H9 (cell line): ENCODE measurements around the gene STMN1. TPM values are rescaled to one million over a fixed set of nuclear protein-coding genes. Genes with fewer than 3 reads are reported as not detected.

ENCODE experiments used
- DNase-seq: peaks from one replicate; pipeline ENCODE4 v3.0.0-alpha.2; 2017
- H2AFZ ChIP-seq: one replicate; pipeline ENCODE4 v1.6.1; 2013; ENCODE audit warnings: mild to moderate bottlenecking, low read length, control low read depth, moderate library complexity
- H2AK5ac ChIP-seq: 2 replicates; pipeline ENCODE4 v1.6.1; 2013; ENCODE audit warnings: low read length, control low read depth, mixed read lengths; ENCODE audit not compliant: insufficient read length
- H2BK120ac ChIP-seq: one replicate; pipeline ENCODE4 v1.6.1; 2013; ENCODE audit warnings: low read depth, mild to moderate bottlenecking, low read length, control low read depth, inconsistent platforms; ENCODE audit not compliant: poor library complexity, severe bottlenecking
- H2BK12ac ChIP-seq: 2 replicates; pipeline ENCODE4 v1.6.1; 2013; ENCODE audit warnings: low read length, control low read depth, mixed read lengths, low read depth; ENCODE audit not compliant: insufficient read length
- H2BK15ac ChIP-seq: 2 replicates; pipeline ENCODE4 v1.6.1; 2013; ENCODE audit warnings: low read depth, low read length, control low read depth
- H2BK20ac ChIP-seq: one replicate; pipeline ENCODE4 v1.6.1; 2013; ENCODE audit warnings: low read depth, mild to moderate bottlenecking, low read length, control low read depth, inconsistent platforms; ENCODE audit not compliant: poor library complexity, severe bottlenecking
- H2BK5ac ChIP-seq: 2 replicates; pipeline ENCODE4 v1.6.1; 2013; ENCODE audit warnings: low read length, control low read depth, mixed read lengths; ENCODE audit not compliant: insufficient read length
- H3K14ac ChIP-seq: 2 replicates; pipeline ENCODE4 v1.6.1; 2013; ENCODE audit warnings: low read length, control low read depth; ENCODE audit not compliant: insufficient read depth
- H3K18ac ChIP-seq: 2 replicates; pipeline ENCODE4 v1.6.1; 2013; ENCODE audit warnings: low read depth, mild to moderate bottlenecking, mixed read lengths, low read length, control low read depth; ENCODE audit not compliant: insufficient read length
- H3K23ac ChIP-seq: 2 replicates; pipeline ENCODE4 v1.6.1; 2013; ENCODE audit warnings: low read length, control low read depth, mixed read lengths, low read depth; ENCODE audit not compliant: insufficient read length
- H3K23me2 ChIP-seq: 2 replicates; pipeline ENCODE4 v1.6.1; 2013; ENCODE audit warnings: low read depth, mild to moderate bottlenecking, mixed read lengths, low read length, control low read depth; ENCODE audit not compliant: insufficient read length, poor library complexity, severe bottlenecking
- H3K27ac ChIP-seq: 2 replicates; pipeline ENCODE4 v1.5.1; 2013; ENCODE audit warnings: low read length, control low read depth, mixed read lengths, low read depth; ENCODE audit not compliant: insufficient read length
- H3K27me3 ChIP-seq: 2 replicates; pipeline ENCODE4 v1.6.1; 2013; ENCODE audit warnings: low read length, control low read depth, inconsistent platforms; ENCODE audit not compliant: insufficient read depth
- H3K4ac ChIP-seq: 2 replicates; pipeline ENCODE4 v1.6.1; 2013; ENCODE audit warnings: low read depth, mild to moderate bottlenecking, control low read depth, inconsistent platforms, low read length, moderate library complexity
- H3K4me1 ChIP-seq: 2 replicates; pipeline ENCODE4 v1.6.1; 2013; ENCODE audit warnings: low read length, control low read depth, inconsistent platforms; ENCODE audit not compliant: insufficient read depth
- H3K4me2 ChIP-seq: 2 replicates; pipeline ENCODE4 v1.6.1; 2013; ENCODE audit warnings: low read length, control low read depth, mixed read lengths; ENCODE audit not compliant: insufficient read length, insufficient read depth
- H3K56ac ChIP-seq: 2 replicates; pipeline ENCODE4 v1.6.1; 2013; ENCODE audit warnings: low read depth, mild to moderate bottlenecking, mixed read lengths, low read length, control low read depth; ENCODE audit not compliant: insufficient read length
- H3K79me1 ChIP-seq: 2 replicates; pipeline ENCODE4 v1.6.1; 2013; ENCODE audit warnings: low read depth, mild to moderate bottlenecking, moderate library complexity, low read length, control low read depth, inconsistent platforms; ENCODE audit not compliant: insufficient read depth, poor library complexity, severe bottlenecking
- H3K79me2 ChIP-seq: 2 replicates; pipeline ENCODE4 v1.6.1; 2013; ENCODE audit warnings: low read length, control low read depth, inconsistent platforms; ENCODE audit not compliant: insufficient read depth
- H3K9ac ChIP-seq: 2 replicates; pipeline ENCODE4 v1.6.1; 2013; ENCODE audit warnings: low read length, control low read depth, mixed read lengths; ENCODE audit not compliant: insufficient read length; ENCODE audit errors: extremely low read depth
- H3K9me3 ChIP-seq: one replicate; pipeline ENCODE4 v1.6.1; 2013; ENCODE audit warnings: low read depth, low read length, inconsistent platforms; ENCODE audit not compliant: control insufficient read depth
- H3T11ph ChIP-seq: one replicate; pipeline ENCODE4 v1.6.1; 2013; ENCODE audit warnings: mild to moderate bottlenecking, low read length, control low read depth, inconsistent platforms
- H4K20me1 ChIP-seq: one replicate; pipeline ENCODE4 v1.6.1; 2013; ENCODE audit not compliant: control insufficient read depth, insufficient read length, insufficient read depth
- H4K5ac ChIP-seq: 2 replicates; pipeline ENCODE4 v1.6.1; 2013; ENCODE audit warnings: low read depth, mild to moderate bottlenecking, mixed read lengths, low read length, control low read depth; ENCODE audit not compliant: insufficient read length
- H4K8ac ChIP-seq: replicated peaks from 2 replicates; pipeline ENCODE4 v1.6.1; 2013; ENCODE audit warnings: low read length, control low read depth, mixed read lengths, low read depth; ENCODE audit not compliant: insufficient read length
- H4K91ac ChIP-seq: 2 replicates; pipeline ENCODE4 v1.6.1; 2013; ENCODE audit warnings: low read depth, mild to moderate bottlenecking, moderate library complexity, mixed read lengths, low read length, control low read depth; ENCODE audit not compliant: insufficient read length
- H3K27ac Mint-ChIP-seq, 3 experiments: 2 replicates in 2 of 3; 3 replicates in 1 of 3; pipeline ENCODE4 v1.8.0; 2020 to 2021; ENCODE audit warnings: mixed read lengths in 3 of 3, mild to moderate bottlenecking in 1 of 3, moderate library complexity in 1 of 3
- H3K27me3 Mint-ChIP-seq: 2 replicates; pipeline ENCODE4 v1.8.0; 2021; ENCODE audit warnings: low read depth, mild to moderate bottlenecking, moderate library complexity, mixed read lengths
- H3K36me3 Mint-ChIP-seq, 3 experiments: 2 replicates in 2 of 3; 3 replicates in 1 of 3; pipeline ENCODE4 v1.8.0; 2020 to 2021; ENCODE audit warnings: low read depth in 3 of 3, mixed read lengths in 3 of 3; ENCODE audit not compliant: insufficient read depth in 1 of 3
- H3K4me1 Mint-ChIP-seq, 2 experiments: 2 replicates each; pipeline ENCODE4 v1.8.0; 2020; ENCODE audit warnings: mixed read lengths in 2 of 2
- H3K4me3 Mint-ChIP-seq, 2 experiments: 2 replicates in 1 of 2; 3 replicates in 1 of 2; pipeline ENCODE4 v1.8.0; 2020 to 2021; ENCODE audit warnings: mild to moderate bottlenecking in 2 of 2, mixed read lengths in 2 of 2, moderate library complexity in 1 of 2
- H3K9me3 Mint-ChIP-seq, 2 experiments: 2 replicates in 1 of 2; 3 replicates in 1 of 2; pipeline ENCODE4 v1.8.0; 2020; ENCODE audit warnings: mild to moderate bottlenecking in 2 of 2, mixed read lengths in 2 of 2, moderate library complexity in 1 of 2
- WGBS: extraction: QIAGEN DNeasy Blood & Tissue Kit; methylation state at CpG from one replicate; pipeline ENCODE4 v1.1.7; 2013; ENCODE audit warnings: missing lambda C conversion rate, low lambda C conversion rate, mixed read lengths; ENCODE audit not compliant: insufficient read length; ENCODE audit errors: extremely low coverage; 5-methylcytosine and 5-hydroxymethylcytosine counted together
- total RNA-seq: library from RNA; stranded (reverse); gene quantifications from 2 replicates; pipeline ENCODE4 v1.2.1, GENCODE V29; 2021
- TF ChIP-seq, protein P1 (sequence below): fragments of 200-600 bp; sonication (generic); conservative IDR thresholded peaks from 3 replicates; pipeline ENCODE4 v1.8.0; 2021; ENCODE audit warnings: antibody characterized with exemption, mild to moderate bottlenecking

Gene STMN1
- total RNA-seq, 1 experiment from 2014 or later, result 500 TPM

DNA sequence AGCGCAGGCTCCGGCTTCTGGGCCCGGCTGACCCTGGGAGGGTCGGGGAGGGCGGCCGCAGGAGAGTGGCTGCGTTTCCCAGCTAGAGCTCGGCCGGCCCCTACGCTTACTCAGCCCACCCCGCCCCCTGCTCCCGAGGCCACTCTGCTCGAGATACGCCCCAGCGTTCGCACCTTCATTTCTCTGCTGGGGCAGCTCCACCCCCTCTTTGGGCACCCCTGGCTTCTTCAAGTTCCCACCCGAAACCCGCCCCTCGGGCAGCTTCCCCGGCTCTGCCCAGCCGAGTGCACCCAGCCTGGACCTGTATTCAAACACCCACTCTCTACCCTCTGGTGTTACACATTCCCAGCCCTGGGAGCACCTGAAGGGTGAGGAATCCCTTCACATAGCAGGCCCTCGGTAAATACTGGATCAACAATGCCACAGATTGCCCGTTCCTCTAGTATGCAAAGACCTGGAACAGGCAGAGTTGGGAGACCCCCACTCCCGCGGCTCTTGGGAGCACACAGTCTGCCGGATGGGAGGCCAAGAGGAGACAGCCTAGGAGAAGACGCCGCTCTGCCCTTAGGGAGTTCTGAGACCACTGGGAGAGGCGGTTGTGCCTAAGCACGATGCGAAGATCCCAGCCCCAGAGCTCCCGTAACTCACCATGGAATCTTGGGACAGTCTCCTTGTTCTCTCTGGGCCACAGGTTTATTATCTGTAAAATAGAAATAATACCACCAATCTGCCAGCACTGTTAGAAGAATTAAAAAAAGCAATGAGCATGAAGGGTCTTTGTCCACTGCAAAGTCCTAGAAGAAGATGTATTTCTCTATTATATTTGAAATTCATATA, 30.1 kb downstream of the STMN1 start:
- Mint-ChIP-seq H3K27me3 (peaks cover 37% of the 10 kb centered on the region), H3K4me3 (peak overlapping the region; percentile 65 to 81), H3K4me1 (peaks cover 21 to 23% of the 10 kb centered on the region in 2 experiments), H3K27ac (peak overlapping the region in 2 of 3 experiments; percentile 51 to 65; a peak in 2 of 7 replicates), H3K9me3 (no peaks in the 10 kb centered on the region), H3K36me3 (no peaks in the 10 kb centered on the region; a peak in 2 of 7 replicates)
- Histone ChIP-seq H3K18ac (peak overlapping the region; percentile 22), H3K56ac (no peak overlapping the region), H2BK20ac (no peak overlapping the region), H2BK15ac (no peak overlapping the region), H3K4ac (no peak overlapping the region), H3K27ac (no peak overlapping the region), H3K23ac (no peak overlapping the region), H3K4me1 (no peaks in the 10 kb centered on the region; the same call in 1 of the 2 replicates), H2BK5ac (no peak overlapping the region), H4K20me1 (no peaks in the 10 kb centered on the region), H2BK12ac (no peak overlapping the region), H3K79me2 (no peaks in the 10 kb centered on the region), H4K5ac (no peak overlapping the region), H4K91ac (no peak overlapping the region), H3K4me2 (peak overlapping the region; percentile 78), H3K23me2 (peaks cover 7% of the 10 kb centered on the region), H2AK5ac (no peak overlapping the region), H3K79me1 (no peaks in the 10 kb centered on the region), H2BK120ac (no peak overlapping the region), H3K14ac (peak overlapping the region; percentile 45; the same call in 1 of the 2 replicates), H4K8ac (no peak overlapping the region), H3K27me3 (no peaks in the 10 kb centered on the region; the same call in 1 of the 2 replicates), H3T11ph (no peak overlapping the region), H3K9ac (no peak overlapping the region), H3K9me3 (no peaks in the 10 kb centered on the region), H2AFZ (no peak overlapping the region)
- TF ChIP-seq, protein P1, sequence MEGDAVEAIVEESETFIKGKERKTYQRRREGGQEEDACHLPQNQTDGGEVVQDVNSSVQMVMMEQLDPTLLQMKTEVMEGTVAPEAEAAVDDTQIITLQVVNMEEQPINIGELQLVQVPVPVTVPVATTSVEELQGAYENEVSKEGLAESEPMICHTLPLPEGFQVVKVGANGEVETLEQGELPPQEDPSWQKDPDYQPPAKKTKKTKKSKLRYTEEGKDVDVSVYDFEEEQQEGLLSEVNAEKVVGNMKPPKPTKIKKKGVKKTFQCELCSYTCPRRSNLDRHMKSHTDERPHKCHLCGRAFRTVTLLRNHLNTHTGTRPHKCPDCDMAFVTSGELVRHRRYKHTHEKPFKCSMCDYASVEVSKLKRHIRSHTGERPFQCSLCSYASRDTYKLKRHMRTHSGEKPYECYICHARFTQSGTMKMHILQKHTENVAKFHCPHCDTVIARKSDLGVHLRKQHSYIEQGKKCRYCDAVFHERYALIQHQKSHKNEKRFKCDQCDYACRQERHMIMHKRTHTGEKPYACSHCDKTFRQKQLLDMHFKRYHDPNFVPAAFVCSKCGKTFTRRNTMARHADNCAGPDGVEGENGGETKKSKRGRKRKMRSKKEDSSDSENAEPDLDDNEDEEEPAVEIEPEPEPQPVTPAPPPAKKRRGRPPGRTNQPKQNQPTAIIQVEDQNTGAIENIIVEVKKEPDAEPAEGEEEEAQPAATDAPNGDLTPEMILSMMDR, result no peak
- peak; percentile 76 for DNase-seq
- no CpG with 5 or more reads among the region's 32 CpGs for WGBS
